ENCODE measurements around the gene TTC23. TPM values are rescaled to one million over a fixed set of nuclear protein-coding genes. Genes with fewer than 3 reads are reported as not detected.

The TTC23 gene
- total and polyA plus RNA-seq, 9 of the 15 experiments (the other 6 are each of a cell fraction or from before 2014, with no cell fraction given), result 0.41 to 4.5 (median 2.5) TPM

DNA sequence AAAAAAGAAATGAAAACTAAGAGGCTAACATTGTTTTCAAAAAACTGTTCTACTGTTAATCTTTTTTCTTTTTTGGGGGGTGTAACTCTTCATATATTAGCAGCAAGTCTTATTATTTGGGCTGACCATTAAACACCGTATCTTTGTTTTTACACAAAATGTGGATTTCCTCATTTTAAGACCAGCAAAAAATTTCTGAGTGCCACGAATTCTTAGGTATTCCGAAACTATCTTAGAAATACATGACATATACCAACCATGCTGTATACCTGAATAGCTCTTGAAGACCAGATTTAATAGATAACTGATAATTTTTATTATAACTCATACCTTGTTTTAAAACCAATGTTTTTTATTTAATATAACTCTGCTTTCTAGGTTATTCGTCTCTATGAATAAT lies 620 bp upstream of the TTC23 start:
- H3K4me3 ChIP-seq, result peak overlapping the region; percentile 71
- no peaks in the 10 kb centered on the region for H3K9me3 ChIP-seq (replicated peaks; ENCODE audit: control insufficient read depth, insufficient read depth, low read depth, low read length)
- CTCF ChIA-PET (ENCODE audit: low intra/inter-chr PET ratio), result no interaction called here
- no peaks in the 10 kb centered on the region for H3K36me3 ChIP-seq (ENCODE audit: control insufficient read depth, insufficient read depth, low read length)
- in situ Hi-C loops (cut with MboI) (no loop called here), intact Hi-C loops (cut with micrococcal nuclease) (no loop called here)
- FAIRE-seq, result no peak
- H3K9ac ChIP-seq (ENCODE audit: insufficient read depth in 1 of 2, low read depth in 2 of 2, low read length in 2 of 2), result peak overlapping the region in 1 of 2 experiments; percentile 93; a peak in 2 of 4 replicates
- H3K27me3 ChIP-seq (ENCODE audit: control insufficient read depth in 2 of 2, insufficient read depth in 2 of 2, low read length in 2 of 2), result no peaks in the 10 kb centered on the region
- H4K20me1 ChIP-seq (replicated peaks; ENCODE audit: control insufficient read depth, insufficient read depth, low read length), result no peaks in the 10 kb centered on the region
- no peaks in the 10 kb centered on the region for H3K9me1 ChIP-seq (ENCODE audit: control insufficient read depth, insufficient read depth, low read length)
- DNase-seq (ENCODE audit: extremely low read depth in 1 of 4, low spot score in 3 of 4), result no peak
- WGBS (ENCODE audit: insufficient coverage, low coverage, missing lambda C conversion rate), result 36% methylated on average over 4 of the region's 4 CpGs
- H3K79me2 ChIP-seq (ENCODE audit: control insufficient read depth, insufficient read depth, low read length), result no peaks in the 10 kb centered on the region
- H3K4me2 ChIP-seq (ENCODE audit: insufficient read depth, low read length), result no peak overlapping the region; the same call in 1 of the 2 replicates
- BruUV-seq (replicated peaks), result no TSS peak
- ATAC-seq, result no peak
- POLR2A ChIA-PET, result no interaction called here
- H3K4me1 ChIP-seq (replicated peaks in 1 of 2; ENCODE audit: control insufficient read depth in 2 of 2, insufficient read depth in 2 of 2, low read length in 2 of 2), result peaks cover 0 to 4% of the 10 kb centered on the region in 2 experiments; a peak in 1 of 5 replicates
- TF ChIP-seq ZFP30 (CRISPR knock-in tag; IDR thresholded peaks at IDR 0.05; ENCODE audit: borderline replicate concordance) (no peak), NFYB (IDR thresholded peaks at IDR 0.05; ENCODE audit: extremely low read depth, insufficient read length) (no peak), NELFE (IDR thresholded peaks at IDR 0.05; ENCODE audit: insufficient read depth, insufficient read length) (no peak), ZC3H11A (IDR thresholded peaks at IDR 0.05; ENCODE audit: low read depth, low read length) (no peak), ZNF134 (CRISPR knock-in tag; conservative IDR thresholded peaks at IDR 0.05) (no peak), PYGO2 (tag; IDR thresholded peaks at IDR 0.05) (no peak), KLF16 (IDR thresholded peaks at IDR 0.05) (no peak), GATA2 (CRISPR knock-in tag; IDR thresholded peaks at IDR 0.05) (no peak), NR1H2 (CRISPR knock-in tag; IDR thresholded peaks at IDR 0.05) (no peak), MLLT1 (IDR thresholded peaks at IDR 0.05) (no peak), CC2D1A (IDR thresholded peaks at IDR 0.05) (no peak)
- TF ChIP-seq, protein P1, sequence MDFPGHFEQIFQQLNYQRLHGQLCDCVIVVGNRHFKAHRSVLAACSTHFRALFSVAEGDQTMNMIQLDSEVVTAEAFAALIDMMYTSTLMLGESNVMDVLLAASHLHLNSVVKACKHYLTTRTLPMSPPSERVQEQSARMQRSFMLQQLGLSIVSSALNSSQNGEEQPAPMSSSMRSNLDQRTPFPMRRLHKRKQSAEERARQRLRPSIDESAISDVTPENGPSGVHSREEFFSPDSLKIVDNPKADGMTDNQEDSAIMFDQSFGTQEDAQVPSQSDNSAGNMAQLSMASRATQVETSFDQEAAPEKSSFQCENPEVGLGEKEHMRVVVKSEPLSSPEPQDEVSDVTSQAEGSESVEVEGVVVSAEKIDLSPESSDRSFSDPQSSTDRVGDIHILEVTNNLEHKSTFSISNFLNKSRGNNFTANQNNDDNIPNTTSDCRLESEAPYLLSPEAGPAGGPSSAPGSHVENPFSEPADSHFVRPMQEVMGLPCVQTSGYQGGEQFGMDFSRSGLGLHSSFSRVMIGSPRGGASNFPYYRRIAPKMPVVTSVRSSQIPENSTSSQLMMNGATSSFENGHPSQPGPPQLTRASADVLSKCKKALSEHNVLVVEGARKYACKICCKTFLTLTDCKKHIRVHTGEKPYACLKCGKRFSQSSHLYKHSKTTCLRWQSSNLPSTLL (IDR thresholded peaks at IDR 0.05), result no peak
- TF ChIP-seq, protein P2, sequence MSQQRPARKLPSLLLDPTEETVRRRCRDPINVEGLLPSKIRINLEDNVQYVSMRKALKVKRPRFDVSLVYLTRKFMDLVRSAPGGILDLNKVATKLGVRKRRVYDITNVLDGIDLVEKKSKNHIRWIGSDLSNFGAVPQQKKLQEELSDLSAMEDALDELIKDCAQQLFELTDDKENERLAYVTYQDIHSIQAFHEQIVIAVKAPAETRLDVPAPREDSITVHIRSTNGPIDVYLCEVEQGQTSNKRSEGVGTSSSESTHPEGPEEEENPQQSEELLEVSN (IDR thresholded peaks at IDR 0.05; ENCODE audit: borderline replicate concordance in 1 of 2, extremely low read depth in 1 of 2, insufficient read depth in 1 of 2, insufficient read length in 1 of 2, low read depth in 1 of 2, low read length in 1 of 2, poor library complexity in 1 of 2, severe bottlenecking in 1 of 2), result no peak
- H3K27ac ChIP-seq (ENCODE audit: extremely low read depth, low read depth, low read length), result no peak overlapping the region; the same call in 2 of the 3 replicates
- H2AFZ ChIP-seq (ENCODE audit: low read depth, low read length), result no peak overlapping the region; the same call in 1 of the 2 replicates

All from K562 (cell line).